ENCODE results near the gene GM2A. TPM values are rescaled to one million over a fixed set of nuclear protein-coding genes. Genes with fewer than 3 reads are reported as not detected.
"Not testable (repeated sequence)": the region's sequence is repeated elsewhere in the genome, so short reads cannot be mapped to it uniquely, and the experiment has no call there.

GM2A gene
- polyA plus RNA-seq, 3 donors: 22.2 to 57.9 (median 28.0) TPM

DNA sequence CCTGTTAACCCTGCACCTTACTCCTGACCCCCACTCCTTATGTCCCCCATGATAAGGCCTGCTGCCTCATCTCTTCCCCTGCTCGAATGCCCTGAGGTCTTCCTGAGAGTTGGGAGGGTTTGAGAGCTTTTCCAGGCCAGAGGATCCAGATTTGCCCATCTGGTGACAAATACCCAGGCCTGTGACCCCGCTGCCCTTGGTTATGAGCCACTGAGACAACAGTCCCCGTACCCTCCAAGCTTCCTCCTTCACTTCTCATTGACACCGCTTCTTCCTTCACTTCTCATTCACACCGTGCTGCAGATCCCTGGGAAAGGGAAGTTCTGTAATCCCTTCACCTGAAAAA is 593 bp downstream of the GM2A start:
- TF ChIP-seq, protein P1, sequence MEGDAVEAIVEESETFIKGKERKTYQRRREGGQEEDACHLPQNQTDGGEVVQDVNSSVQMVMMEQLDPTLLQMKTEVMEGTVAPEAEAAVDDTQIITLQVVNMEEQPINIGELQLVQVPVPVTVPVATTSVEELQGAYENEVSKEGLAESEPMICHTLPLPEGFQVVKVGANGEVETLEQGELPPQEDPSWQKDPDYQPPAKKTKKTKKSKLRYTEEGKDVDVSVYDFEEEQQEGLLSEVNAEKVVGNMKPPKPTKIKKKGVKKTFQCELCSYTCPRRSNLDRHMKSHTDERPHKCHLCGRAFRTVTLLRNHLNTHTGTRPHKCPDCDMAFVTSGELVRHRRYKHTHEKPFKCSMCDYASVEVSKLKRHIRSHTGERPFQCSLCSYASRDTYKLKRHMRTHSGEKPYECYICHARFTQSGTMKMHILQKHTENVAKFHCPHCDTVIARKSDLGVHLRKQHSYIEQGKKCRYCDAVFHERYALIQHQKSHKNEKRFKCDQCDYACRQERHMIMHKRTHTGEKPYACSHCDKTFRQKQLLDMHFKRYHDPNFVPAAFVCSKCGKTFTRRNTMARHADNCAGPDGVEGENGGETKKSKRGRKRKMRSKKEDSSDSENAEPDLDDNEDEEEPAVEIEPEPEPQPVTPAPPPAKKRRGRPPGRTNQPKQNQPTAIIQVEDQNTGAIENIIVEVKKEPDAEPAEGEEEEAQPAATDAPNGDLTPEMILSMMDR (IDR thresholded peaks at IDR 0.05): no peak
- peaks cover 0 to 4% (median 0%) of the 10 kb centered on the region in 3 donors for H3K27me3 Mint-ChIP-seq (ENCODE audit: low read depth in 3 of 3)
- no peaks in the 10 kb centered on the region for H3K9me3 ChIP-seq (replicated peaks in 1 of 2; ENCODE audit: control insufficient read depth in 1 of 2, insufficient read depth in 1 of 2, low read length in 2 of 2)
- peak overlapping the region; percentile 100 for H3K4me2 ChIP-seq (replicated peaks; ENCODE audit: extremely low read depth, low read length, poor library complexity, severe bottlenecking)
- peak overlapping the region; percentile 91 to 94 for H3K27ac ChIP-seq (ENCODE audit: low read depth in 1 of 2, low read length in 2 of 2)
- H3K36me3 ChIP-seq (replicated peaks in 1 of 2; ENCODE audit: control insufficient read depth in 1 of 2, insufficient read depth in 2 of 2, low read length in 2 of 2): no peaks in the 10 kb centered on the region
- peak in 2 of 3 donors; percentile 52 to 71 for DNase-seq
- peaks cover 54% of the 10 kb centered on the region for H3K79me2 ChIP-seq (ENCODE audit: insufficient read depth, low read length)
- H2AFZ ChIP-seq (ENCODE audit: insufficient read depth, low read depth, low read length, poor library complexity, severe bottlenecking): peak overlapping the region; percentile 76
- intact Hi-C loops (cut with micrococcal nuclease): loop anchor here in 1 of 2 donors (5.0 to 10.0 kb wide), 2 partner anchors 36 to 199 kb away; no protein-coding TSS in a partner anchor
- WGBS (ENCODE audit: insufficient coverage): 0% methylated on average over 1 of the region's 5 CpGs
- peak overlapping the region; percentile 78 to 99 (median 81) for H3K4me3 ChIP-seq (replicated peaks in 1 of 3; ENCODE audit: low read depth in 2 of 3, low read length in 3 of 3)
- H3K4me3 Mint-ChIP-seq: peak overlapping the region; percentile 96 to 99
- H3K4me1 Mint-ChIP-seq: peaks cover 67% of the 10 kb centered on the region
- peak overlapping the region; percentile 71 for H3K9ac ChIP-seq (ENCODE audit: insufficient read depth, low read length, poor library complexity, severe bottlenecking)
- peaks cover 4 to 7% of the 10 kb centered on the region in 2 donors for H3K36me3 Mint-ChIP-seq
- no peaks in the 10 kb centered on the region for H3K27me3 ChIP-seq (ENCODE audit: control insufficient read depth in 2 of 2, insufficient read depth in 2 of 2, low read length in 2 of 2)
- H3K9me3 Mint-ChIP-seq: no peaks in the 10 kb centered on the region
- H3K27ac Mint-ChIP-seq: peak overlapping the region; percentile 92 to 100 (median 97)
- peaks cover 18% of the 10 kb centered on the region for H4K20me1 ChIP-seq (ENCODE audit: insufficient read depth, low read length)
- peaks cover 61 to 77% of the 10 kb centered on the region in 2 donors for H3K4me1 ChIP-seq (ENCODE audit: control insufficient read depth in 1 of 2, insufficient read depth in 2 of 2, low read length in 2 of 2)

DNA sequence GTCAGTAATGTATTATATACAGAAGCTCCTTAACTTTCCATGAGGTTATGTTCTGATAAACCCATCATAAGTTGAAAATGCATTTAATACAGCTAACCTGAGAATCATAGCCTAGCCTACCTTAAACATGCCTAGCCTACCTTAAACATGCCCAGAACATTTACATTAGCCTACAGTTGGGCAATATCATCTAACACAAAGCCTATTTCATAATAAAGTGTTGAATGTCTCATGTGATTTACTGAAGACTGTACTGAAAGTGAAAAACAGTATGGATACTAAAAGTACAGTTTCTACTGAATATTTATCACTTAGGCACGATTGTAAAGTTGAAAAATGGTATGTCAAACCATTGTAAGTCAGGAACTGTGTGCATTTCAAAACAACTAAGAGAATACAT is 1.6 kb downstream of the GM2A start:
- Histone ChIP-seq H4K20me1 (ENCODE audit: insufficient read depth, low read length) (peaks cover 28% of the 10 kb centered on the region), H3K4me3 (replicated peaks in 1 of 3; ENCODE audit: low read depth in 2 of 3, low read length in 3 of 3) (peak overlapping the region in 2 of 3 experiments; percentile 78 to 99), H3K4me1 (ENCODE audit: control insufficient read depth in 1 of 2, insufficient read depth in 2 of 2, low read length in 2 of 2) (peaks cover 71 to 79% of the 10 kb centered on the region in 2 donors), H3K9ac (ENCODE audit: insufficient read depth, low read length, poor library complexity, severe bottlenecking) (no peak overlapping the region), H3K79me2 (ENCODE audit: insufficient read depth, low read length) (peaks cover 64% of the 10 kb centered on the region), H3K36me3 (replicated peaks in 1 of 2; ENCODE audit: control insufficient read depth in 1 of 2, insufficient read depth in 2 of 2, low read length in 2 of 2) (peaks cover under 1 to 1% of the 10 kb centered on the region in 2 donors), H3K4me2 (replicated peaks; ENCODE audit: extremely low read depth, low read length, poor library complexity, severe bottlenecking) (peak overlapping the region; percentile 100), H3K9me3 (replicated peaks in 1 of 2; ENCODE audit: control insufficient read depth in 1 of 2, insufficient read depth in 1 of 2, low read length in 2 of 2) (no peaks in the 10 kb centered on the region), H3K27ac (ENCODE audit: low read depth in 1 of 2, low read length in 2 of 2) (peak overlapping the region; percentile 83 to 94), H2AFZ (ENCODE audit: insufficient read depth, low read depth, low read length, poor library complexity, severe bottlenecking) (no peak overlapping the region), H3K27me3 (ENCODE audit: control insufficient read depth in 2 of 2, insufficient read depth in 2 of 2, low read length in 2 of 2) (no peaks in the 10 kb centered on the region)
- no CpG with 5 or more reads among the region's 1 CpG for WGBS (ENCODE audit: insufficient coverage)
- Mint-ChIP-seq H3K9me3 (no peaks in the 10 kb centered on the region), H3K36me3 (peaks cover 12% of the 10 kb centered on the region in 2 donors), H3K27ac (peak overlapping the region; percentile 92 to 100 (median 97)), H3K4me1 (peaks cover 70% of the 10 kb centered on the region), H3K27me3 (ENCODE audit: low read depth in 3 of 3) (peaks cover 0 to 2% (median 2%) of the 10 kb centered on the region in 3 donors), H3K4me3 (peak overlapping the region; percentile 96 to 99)
- DNase-seq: peak in 2 of 3 donors; percentile 43 to 63
- TF ChIP-seq, protein P1 (IDR thresholded peaks at IDR 0.05): no peak
- intact Hi-C loops (cut with micrococcal nuclease): loop anchor here in 1 of 2 donors (5.0 to 10.0 kb wide), 2 partner anchors 37 to 200 kb away; no protein-coding TSS in a partner anchor

DNA sequence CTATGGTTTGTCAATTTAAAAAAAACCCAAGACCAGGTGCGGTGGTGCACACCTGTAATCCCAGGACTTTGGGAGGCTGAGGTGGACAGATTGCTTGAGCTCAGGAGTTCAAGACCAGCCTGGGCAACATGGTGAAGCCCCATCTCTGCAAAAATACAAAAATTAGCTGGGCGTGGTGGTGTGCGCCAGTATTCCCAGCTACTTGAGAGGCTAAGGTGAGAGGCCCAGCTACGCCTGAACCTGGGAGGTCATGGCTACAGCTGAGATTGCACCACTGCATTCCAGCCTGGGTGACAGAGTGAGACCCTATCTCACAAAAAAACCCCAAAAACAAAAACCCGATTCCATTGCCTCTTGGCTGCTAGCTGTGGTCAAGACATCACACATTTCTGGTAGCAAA is 2.0 kb downstream of the GM2A start:
- Histone ChIP-seq H3K4me2 (replicated peaks; ENCODE audit: extremely low read depth, low read length, poor library complexity, severe bottlenecking) (peak overlapping the region; percentile 100), H3K4me1 (ENCODE audit: control insufficient read depth in 1 of 2, insufficient read depth in 2 of 2, low read length in 2 of 2) (peaks cover 71 to 79% of the 10 kb centered on the region in 2 donors), H3K27ac (ENCODE audit: low read depth in 1 of 2, low read length in 2 of 2) (peak overlapping the region; percentile 83 to 94), H3K79me2 (ENCODE audit: insufficient read depth, low read length) (peaks cover 68% of the 10 kb centered on the region), H4K20me1 (ENCODE audit: insufficient read depth, low read length) (peaks cover 32% of the 10 kb centered on the region), H3K4me3 (replicated peaks in 1 of 3; ENCODE audit: low read depth in 2 of 3, low read length in 3 of 3) (peak overlapping the region in 1 of 3 experiments; percentile 99)
- H2AFZ ChIP-seq (ENCODE audit: insufficient read depth, low read depth, low read length, poor library complexity, severe bottlenecking); H3K9me3 Mint-ChIP-seq; H3K36me3 ChIP-seq (replicated peaks in 1 of 2; ENCODE audit: control insufficient read depth in 1 of 2, insufficient read depth in 2 of 2, low read length in 2 of 2); H3K27me3 ChIP-seq (ENCODE audit: control insufficient read depth in 2 of 2, insufficient read depth in 2 of 2, low read length in 2 of 2); H3K9ac ChIP-seq (ENCODE audit: insufficient read depth, low read length, poor library complexity, severe bottlenecking); H3K27me3 Mint-ChIP-seq (ENCODE audit: low read depth in 3 of 3); H3K9me3 ChIP-seq (replicated peaks in 1 of 2; ENCODE audit: control insufficient read depth in 1 of 2, insufficient read depth in 1 of 2, low read length in 2 of 2); DNase-seq: not testable (repeated sequence)
- H3K4me1 Mint-ChIP-seq: peaks cover 71% of the 10 kb centered on the region
- H3K4me3 Mint-ChIP-seq: peak overlapping the region in 1 of 2 donors; percentile 96
- intact Hi-C loops (cut with micrococcal nuclease): loop anchor here in 1 of 2 donors (5.0 to 10.0 kb wide), 2 partner anchors 38 to 200 kb away; no protein-coding TSS in a partner anchor
- peaks cover 17% of the 10 kb centered on the region in 2 donors for H3K36me3 Mint-ChIP-seq
- peak overlapping the region; percentile 90 to 100 (median 97) for H3K27ac Mint-ChIP-seq
- 100% methylated on average over 2 of the region's 5 CpGs for WGBS (ENCODE audit: insufficient coverage)
